ENCODE measurements around the gene FBXO9. TPM values are rescaled to one million over a fixed set of nuclear protein-coding genes. Genes with fewer than 3 reads are reported as not detected.
"Not testable (repeated sequence)": the region's sequence is repeated elsewhere in the genome, so short reads cannot be mapped to it uniquely, and the experiment has no call there.

FBXO9 gene
- total RNA-seq, 1 experiment from 2014 or later = 42.8 TPM

GRCh38 chr6:53045891-53046673 is 19.1 kb upstream of the FBXO9 start:
- DNase-seq (ENCODE audit: low spot score) = no peak

GRCh38 chr6:53048431-53049195 is 16.6 kb upstream of the FBXO9 start:
- DNase-seq (ENCODE audit: low spot score) = peak; percentile 16

DNA sequence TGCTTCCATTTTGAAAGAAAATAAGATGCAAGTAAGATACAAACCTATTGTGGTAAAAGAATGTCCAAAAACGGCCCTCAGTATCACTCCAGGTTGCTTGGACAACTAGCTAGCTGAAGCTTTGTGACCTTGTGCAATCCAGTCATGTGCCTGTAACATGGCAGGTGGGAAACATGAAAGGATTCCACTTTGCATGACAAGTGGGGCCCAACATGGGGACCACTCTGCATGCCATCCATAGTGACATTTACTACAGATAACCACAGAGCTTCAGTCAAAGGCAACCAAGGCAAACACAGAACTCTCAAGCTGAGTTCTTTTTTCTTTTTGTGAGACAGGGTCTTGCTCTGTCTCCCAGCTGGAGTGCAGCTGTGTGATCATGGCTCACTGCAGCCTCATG is 15.8 kb upstream of the FBXO9 start:
- DNase-seq (ENCODE audit: low spot score) = no peak

- not testable (repeated sequence) for DNase-seq (ENCODE audit: low spot score)
Measured at GRCh38 chr6:53052152-53052551, 13.1 kb upstream of the FBXO9 start.

- DNase-seq (ENCODE audit: low spot score) = no peak
Measured at GRCh38 chr6:53054532-53054931, 10.7 kb upstream of the FBXO9 start.

- no peak for DNase-seq (ENCODE audit: low spot score)
Measured at GRCh38 chr6:53055873-53056272, 9.3 kb upstream of the FBXO9 start.

DNA sequence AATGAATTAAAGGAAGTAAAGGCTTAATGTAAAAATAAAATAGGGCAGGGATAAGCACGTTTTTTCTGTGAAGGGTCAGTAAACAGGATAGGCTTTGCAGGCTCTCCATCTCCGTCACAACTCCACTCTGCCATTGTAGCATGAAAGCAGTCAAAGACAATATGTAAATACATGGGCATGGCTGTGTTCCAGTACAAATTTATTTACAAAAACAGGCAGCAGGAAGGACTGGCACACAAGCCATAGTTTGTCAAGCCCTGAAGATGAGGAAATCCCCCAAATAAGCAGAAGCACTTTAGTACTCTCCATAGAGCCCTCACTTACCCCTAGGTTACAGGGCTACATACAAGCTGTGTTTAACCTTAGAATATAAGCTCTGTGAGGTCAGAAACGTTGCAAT is 8.9 kb upstream of the FBXO9 start:
- no peak for DNase-seq (ENCODE audit: low spot score)

DNA sequence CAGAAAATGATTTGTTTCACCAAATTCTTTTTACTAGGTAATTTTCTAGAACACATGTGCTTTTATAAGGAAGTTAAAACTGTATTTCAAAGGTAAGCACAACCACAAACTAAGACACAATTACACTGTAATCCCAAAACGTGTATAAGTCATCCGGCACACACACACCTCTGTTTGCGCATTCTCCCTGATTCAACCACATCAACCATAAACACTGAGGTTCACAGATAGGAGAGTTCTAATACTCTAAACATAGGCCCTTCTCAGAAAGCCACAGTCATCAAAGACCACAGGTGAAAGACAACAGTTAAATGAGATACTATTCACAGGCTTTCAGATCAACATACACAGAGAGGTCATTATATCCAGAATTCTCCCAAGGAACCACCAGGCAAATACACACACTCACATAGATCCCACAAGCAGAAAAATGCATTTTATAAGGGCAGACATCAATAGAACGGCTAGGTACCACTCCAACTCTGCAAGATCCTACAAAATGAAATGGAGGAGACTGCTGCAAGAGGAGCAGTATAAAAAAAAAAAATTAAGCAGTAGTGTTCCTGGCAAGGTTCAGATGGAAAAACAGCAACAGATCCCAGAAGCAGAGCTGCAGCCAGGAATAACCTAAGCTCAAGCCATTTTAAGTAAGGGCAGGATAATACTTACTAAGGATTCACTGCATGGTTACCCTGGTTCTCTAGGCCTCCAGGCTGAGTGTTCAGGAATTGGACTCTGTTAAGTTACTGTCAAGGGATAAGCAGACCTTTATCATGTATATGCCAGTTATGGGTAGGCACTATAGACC is 6.6 kb upstream of the FBXO9 start:
- DNase-seq (ENCODE audit: low spot score) = no peak

DNA sequence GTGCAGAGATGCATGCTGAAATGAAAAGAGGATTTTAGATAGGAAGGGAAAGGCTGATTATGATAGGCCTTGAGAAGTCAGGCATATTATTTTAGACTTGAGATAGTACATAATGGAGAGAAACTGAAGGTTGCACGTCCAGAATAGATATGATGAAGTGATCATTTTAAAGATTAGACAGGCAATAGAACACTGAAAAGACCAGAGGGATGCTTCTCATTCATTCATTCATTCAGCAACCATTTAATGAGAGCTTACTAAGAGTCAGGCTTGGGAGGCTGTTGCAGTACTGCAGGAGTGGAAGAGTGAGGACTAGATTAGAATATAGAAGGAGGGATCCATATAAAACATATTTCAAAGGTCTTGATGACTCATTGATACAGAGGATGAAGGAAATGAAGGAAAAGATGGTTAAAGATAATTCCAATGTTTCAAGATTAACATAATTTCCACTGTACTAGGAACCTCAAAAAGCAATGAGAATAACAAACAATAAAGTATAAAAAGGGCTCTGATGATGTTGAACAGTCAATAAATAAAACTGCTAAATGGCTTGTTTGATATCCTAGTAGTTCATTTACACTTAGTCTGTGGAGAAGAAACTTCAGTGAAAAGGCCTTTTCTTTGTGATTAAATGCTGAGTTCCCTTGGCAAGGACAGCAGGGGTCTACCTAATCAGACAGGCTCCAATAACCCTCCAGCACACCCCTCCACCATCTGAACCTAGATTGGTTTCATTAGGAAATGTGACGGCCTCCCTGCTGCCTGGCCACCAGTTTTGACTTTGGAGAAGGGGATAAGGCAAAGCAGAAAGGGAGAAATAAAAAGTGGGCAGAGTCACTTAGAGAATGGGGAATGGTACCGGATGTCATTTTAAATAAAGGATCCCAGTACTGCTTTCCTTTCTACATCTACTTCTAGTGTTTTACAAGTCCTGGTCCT is 5.3 kb upstream of the FBXO9 start:
- DNase-seq (ENCODE audit: low spot score) = no peak

GRCh38 chr6:53062169-53062539 is 3.0 kb upstream of the FBXO9 start:
- no peak for DNase-seq (ENCODE audit: low spot score)

DNA sequence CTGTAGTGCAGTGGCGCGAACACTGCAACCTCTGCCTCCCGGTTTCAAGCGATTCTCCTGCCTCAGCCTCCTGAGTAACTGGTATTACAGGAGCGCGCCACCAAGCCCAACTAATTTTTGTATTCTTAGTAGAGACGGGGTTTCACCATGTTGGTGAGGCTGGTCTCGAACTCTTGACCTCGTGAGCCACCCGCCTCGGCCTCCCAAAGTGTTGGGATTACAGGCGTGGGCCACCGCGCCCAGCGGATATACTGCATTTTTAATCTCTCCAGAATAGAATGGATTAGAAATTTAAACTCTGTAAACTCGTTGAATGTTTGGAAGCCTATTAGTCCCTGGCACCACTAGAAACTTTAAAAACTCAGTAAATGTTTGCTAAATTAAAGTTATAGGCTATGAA is 949 bp upstream of the FBXO9 start:
- not testable (repeated sequence) for DNase-seq (ENCODE audit: low spot score)

GRCh38 chr6:53064726-53065265 is 408 bp upstream of the FBXO9 start:
- peak; percentile 98 for DNase-seq (ENCODE audit: low spot score)

DNA sequence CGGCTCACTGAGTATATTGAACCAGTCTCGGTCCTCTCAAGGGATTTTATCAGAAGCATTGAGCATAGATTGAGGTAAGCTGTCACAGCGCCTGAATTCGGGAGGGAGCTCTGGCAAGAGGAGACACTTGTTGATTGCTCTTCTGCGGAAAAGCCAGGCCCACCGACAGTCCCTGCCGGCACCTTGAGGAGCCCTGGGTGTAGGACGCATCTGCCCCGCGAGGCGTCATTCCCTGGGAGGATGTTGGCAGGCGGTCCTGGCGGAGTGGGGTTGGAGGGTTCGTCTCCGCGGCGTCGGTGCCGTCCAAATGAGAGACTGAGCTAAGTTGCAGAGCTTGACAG is 843 bp downstream of the FBXO9 start:
- peak; percentile 54 for DNase-seq (ENCODE audit: low spot score)

GRCh38 chr6:53066874-53067706 is 1.9 kb downstream of the FBXO9 start:
- no peak for DNase-seq (ENCODE audit: low spot score)

DNA sequence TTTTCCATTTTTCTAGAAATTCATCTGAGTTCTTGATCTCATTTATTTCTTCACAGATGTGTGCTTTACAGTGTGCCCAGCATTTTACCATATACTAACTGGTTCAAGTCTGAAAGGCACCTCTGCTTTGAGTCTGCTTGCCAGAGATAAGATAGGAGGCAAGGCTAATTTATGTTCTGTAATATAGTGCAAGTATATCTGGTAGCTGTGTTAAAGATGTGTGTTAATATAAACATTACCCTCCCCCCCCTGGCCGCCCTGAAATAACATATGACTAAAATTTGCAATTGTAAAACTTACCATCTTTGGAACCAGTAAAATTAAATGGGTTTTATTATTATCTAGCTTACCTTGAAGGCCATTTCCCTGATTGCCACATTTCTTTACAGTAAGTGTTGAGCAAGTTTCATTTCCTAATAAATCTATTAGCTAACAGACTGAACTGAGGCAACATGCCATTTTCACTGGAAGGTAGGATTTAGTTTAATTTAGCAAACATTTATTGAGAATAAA is 2.7 kb downstream of the FBXO9 start:
- DNase-seq (ENCODE audit: low spot score) = no peak

GRCh38 chr6:53069427-53069826 is 4.2 kb downstream of the FBXO9 start:
- DNase-seq (ENCODE audit: low spot score) = no peak

GRCh38 chr6:53070806-53071205 is 5.6 kb downstream of the FBXO9 start:
- DNase-seq (ENCODE audit: low spot score) = no peak

- no peak for DNase-seq (ENCODE audit: low spot score)
Measured at GRCh38 chr6:53074347-53074746, 9.1 kb downstream of the FBXO9 start.

DNA sequence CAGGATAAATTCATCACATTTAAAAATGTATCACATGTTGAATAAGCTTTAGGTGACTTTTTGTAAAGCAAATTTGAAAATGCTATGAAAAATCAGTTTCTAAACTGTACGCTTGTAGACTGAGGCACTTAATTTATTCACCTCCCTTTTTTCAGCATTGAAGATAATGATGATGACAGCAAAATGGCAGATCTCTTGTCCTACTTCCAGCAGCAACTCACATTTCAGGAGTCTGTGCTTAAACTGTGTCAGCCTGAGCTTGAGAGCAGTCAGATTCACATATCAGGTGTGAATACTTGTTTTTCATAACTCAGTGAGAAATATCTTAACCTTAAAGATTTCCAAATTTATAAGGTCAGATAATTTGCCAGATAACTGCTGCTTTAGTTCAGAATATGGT is 15.6 kb downstream of the FBXO9 start:
- DNase-seq (ENCODE audit: low spot score) = no peak

DNA sequence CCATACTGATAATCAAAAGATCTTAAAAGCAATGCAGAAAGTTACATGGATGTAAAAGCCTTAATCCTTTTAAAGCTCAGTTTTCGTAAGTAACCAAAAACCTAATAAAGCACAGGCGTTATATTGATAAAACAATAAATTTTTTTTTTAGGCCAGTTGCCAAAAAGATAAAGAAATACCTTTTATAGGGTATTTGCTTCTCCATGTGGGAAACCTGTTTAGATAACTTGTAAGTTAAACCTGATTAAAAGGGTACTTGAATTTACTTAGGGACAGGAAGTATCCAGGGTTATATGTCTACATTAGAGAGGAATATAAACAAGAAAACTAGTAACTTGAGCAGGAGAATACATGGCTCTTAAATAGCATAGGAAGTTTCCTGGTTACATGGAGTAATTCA is 21.1 kb downstream of the FBXO9 start:
- DNase-seq (ENCODE audit: low spot score) = peak; percentile 2

Data from HT-29 (cell line).